Daoy (cell line): Measurements from ENCODE around the gene SHMT1. TPM values are rescaled to one million over a fixed set of nuclear protein-coding genes. Genes with fewer than 3 reads are reported as not detected.
"Not testable (repeated sequence)": the region's sequence is repeated elsewhere in the genome, so short reads cannot be mapped to it uniquely, and the experiment has no call there.

Source experiments
- DNase-seq: peaks from one replicate; pipeline ENCODE4 v3.0.0-alpha.2; 2015; ENCODE audit warnings: low read depth
- total RNA-seq: library from RNA; depleted of rRNA; stranded (reverse); fragments of >200 nt; shearing (Covaris generic); gene quantifications from 2 replicates; pipeline ENCODE4 v1.2.3, GENCODE V29; 2014; rRNA removed

SHMT1 gene
- total RNA-seq, result 33.7 and 34.3 TPM in 2 replicates

DNA sequence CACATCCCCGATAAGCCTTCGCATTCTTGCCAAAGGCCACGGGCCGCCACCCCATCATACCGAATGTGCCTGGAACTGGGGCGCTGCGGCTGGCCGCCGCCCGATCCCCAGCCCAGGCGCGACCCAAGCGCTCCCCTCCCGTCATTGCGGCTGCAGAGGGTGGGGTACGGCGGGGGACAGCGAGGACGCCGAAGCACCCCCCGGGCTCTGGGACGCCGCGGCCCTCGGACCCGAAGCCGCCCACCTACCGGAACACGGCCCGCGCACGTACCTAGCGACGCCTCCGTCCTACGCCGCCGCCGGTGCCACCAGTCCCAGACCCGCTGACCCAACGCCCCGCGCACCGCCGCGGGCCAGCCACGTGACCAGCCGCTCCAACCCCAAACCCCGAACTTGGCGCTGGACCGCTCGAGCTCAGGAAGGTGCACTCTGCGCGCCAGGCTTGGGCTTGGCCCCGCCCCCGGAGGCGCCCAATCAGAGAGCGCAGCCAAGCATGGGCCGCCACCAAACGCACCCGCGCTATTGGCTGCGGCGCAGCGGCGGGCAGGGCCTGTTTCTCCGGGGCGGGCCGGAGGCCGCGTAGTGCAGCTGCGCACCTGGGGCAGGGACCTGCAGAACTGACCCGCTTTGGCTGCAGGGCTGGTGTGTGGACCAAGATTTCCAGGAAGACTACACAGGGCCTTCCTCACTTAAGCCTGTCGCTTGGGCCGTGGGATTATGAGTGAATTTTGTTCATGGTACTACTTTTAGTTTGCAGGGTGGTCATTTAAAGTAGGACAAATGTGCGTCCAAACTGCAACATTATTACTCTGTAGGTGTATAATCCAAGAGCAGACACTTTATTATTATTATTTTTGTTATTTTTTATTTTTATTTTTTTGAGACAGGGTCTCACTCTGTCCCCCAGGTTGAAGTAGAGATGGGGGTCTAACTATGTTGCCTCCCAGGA is at the start of gene SHMT1:
SHMT1 (minus strand) TSS at position 450 of the 949 bp plus-strand sequence. CDS start 7,569 bp downstream, outside the sequence.
- peak; percentile 98 for DNase-seq

DNA sequence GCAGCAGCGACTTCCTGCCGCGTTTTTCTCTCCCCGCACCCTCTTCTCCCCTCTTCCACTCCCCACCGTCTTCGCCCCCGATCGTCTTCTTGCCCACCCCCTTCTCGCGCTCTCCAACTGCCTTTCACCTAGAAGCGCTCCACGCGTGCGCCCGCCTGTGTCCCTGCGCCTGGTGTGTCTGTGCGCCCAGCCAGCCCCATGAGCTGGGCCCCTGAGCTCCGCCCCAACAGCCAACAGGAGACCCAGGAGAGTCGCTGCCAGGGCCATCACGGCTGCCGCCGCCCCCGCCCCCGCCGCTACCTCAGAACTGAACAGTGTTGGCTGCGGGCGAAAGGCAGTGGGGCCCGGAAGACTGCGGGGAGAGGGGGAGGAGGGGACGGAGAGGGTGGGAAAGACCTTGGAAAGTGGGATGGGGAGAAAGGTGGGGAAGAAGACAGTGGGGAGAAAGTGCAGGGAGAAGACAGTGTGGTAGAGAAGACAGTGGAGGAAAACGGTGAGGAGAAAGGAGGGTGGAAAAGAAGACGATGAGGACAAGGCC is 48.7 kb upstream of the SHMT1 start:
- DNase-seq, result not testable (repeated sequence)

DNA sequence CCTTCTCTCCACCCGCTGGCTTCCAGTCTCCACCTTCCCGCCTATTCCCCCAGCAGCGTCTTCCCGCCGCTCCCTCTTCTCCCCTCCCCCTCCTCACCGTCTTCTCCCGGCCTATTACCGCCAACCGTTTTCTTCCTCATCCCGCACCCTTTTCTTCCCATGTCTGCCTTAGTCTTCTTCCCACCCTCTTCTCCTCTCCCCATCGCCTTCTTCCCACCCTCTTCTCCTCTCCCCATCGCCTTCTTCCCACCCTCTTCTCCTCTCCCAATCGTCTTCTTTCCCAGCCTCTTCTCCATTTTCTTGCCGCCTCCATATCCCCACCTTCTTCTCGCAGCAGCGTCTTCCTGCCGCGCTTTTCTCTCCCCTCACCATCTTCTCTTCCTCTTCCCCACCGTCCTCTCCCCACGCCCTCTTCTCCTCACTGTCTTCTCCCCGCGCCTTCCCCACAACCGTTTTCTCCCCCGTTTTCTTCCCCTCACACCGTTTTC is 48.1 kb upstream of the SHMT1 start:
- DNase-seq, result peak; percentile 42

DNA sequence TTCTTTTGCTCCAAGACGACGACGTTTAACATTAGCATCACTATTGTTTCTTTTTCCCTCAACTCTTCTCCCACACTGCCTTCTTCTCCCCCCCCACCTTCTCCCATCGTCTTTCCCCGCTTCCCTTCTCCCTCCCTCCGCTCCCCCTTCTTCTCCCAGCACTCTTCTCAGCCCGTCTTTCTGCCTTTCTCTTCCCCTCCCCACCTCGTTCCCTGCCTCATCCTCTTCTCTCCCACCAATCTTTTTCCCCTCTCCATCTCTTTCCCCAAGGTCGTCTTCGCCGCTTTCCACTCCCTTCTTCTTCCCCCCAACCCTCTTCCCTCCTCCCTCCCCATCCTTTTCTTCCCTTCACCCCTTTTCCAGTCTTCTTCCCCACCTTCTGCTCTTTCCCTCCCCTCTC is 47.4 kb upstream of the SHMT1 start:
- DNase-seq, result peak; percentile 20

DNA sequence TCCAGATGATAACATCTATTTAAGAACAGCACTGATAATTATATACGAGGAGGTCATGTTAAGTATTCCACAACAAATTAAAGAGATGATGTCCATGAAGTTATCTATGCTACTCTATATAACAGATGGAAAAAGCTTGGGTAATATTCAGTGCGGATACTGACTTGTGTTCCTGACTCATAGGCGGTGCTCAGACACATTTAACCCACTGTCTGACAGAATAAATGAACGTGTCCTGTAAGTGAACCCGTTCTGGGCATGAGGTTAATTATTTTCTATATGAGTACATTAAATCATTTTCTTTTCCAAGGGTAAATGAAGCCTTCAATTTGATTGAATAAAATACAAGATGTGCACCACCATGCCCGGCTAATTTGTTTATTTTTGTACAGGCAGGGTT is 46.0 kb upstream of the SHMT1 start:
- DNase-seq, result peak; percentile 26

DNA sequence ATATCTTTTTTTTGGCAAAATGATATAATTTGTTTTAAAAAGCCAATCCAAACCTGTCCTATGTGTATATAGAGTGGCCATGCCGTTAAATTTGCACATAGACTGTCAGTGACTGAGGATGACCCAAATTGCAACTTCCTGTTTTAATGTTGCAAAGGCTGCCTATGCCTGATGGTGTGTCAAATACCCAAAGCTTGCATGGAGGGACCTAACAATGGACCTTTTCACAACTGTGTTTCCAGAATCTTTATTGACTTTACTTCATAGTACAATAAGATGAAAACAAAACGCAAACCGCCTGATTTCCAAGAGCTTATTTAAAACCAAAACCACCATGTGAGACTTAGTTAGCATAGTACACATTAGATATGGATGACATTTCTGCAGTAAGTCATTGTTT is 45.6 kb upstream of the SHMT1 start:
- DNase-seq, result not testable (repeated sequence)

DNA sequence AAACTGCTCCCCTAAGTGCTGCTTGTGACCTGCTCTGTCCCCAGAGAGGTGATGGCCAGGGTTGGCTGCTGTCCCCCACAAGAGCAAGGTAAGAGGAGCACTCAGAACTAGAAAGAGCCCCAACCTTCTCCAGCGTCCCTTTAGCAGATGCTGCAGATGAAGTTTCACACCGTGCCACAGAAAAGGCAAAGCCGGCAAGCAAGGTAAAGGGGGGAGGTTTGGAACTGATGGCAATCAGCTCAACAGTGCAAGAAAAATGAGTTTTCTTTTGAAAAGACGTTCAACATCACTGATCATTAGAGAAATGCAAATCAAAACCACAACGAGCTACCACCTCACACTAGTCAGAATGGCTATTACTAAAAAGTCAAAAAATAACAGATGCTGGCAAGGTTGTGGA is 40.3 kb upstream of the SHMT1 start:
- not testable (repeated sequence) for DNase-seq

DNA sequence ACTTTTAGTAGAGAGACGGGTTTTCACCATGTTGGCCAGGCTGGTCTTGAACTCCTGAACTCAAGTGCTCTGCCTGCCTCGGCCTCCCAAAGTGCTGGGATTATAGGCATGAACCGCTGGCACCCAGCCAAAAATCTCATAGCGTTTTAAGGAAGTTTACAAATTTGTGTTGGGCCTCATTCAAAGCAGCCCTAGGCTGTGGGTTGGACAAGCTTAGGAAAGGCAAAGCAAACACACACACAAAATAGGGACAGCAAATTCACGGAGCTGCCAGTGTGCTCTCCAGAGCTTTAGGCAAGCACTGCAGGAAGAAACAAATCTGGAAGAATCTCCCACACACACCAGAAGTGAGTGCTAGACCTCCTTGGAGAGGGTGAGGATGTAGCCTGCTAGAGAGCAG is 39.8 kb upstream of the SHMT1 start:
- DNase-seq, result not testable (repeated sequence)

DNA sequence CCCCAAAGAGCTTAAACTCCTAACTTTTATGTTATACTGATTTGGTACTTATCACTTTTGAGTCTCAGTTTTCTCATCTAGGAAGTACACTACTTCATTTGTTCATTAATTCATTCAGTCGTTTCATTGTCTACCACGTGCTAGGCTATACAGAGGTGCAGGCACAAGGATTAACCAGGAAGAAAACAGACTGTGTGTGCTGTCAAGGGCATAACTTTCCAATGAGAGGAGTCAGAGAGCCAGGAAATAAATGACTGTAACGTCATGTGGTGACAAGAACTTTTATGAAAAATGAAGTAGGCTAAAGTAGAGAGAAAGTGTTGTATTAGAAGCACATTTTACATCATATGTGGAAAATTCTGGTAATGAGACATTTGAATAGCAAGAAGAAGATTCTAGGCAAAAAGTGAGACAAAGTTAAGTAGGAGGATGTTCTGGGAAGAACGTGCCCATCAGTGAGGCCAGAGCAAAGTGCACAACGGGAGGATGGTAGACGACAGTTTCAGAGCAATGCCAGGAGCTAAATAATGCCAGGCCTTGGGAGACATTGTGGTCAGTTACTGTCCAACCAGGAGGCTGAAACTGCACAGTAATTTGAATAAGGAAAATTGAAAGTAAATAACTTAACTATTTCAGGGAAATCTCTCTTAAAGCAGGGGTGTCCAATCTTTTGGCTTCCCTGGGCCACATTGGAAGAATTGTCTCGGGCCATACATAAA is 38.7 kb upstream of the SHMT1 start:
- not testable (repeated sequence) for DNase-seq

DNA sequence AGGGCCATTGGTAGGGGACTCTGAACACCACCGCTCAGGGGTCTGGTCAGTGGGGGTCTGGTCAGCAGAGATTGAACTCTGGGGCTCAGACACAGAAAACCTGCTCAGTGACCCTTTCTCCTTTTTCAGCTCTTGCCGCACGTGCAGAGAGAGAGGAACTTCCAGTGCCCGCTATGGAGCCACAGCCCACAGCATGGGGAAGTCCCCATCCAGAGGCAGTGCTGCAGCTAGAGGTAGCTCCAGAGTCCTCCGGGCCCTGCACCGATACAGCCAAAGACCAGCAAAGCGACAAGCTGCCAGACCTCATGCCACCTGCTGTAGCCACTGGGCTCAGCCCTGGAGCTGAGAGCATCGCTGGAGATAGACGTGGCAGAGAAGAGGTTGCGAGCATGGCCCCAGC is 25.4 kb upstream of the SHMT1 start:
- not testable (repeated sequence) for DNase-seq

DNA sequence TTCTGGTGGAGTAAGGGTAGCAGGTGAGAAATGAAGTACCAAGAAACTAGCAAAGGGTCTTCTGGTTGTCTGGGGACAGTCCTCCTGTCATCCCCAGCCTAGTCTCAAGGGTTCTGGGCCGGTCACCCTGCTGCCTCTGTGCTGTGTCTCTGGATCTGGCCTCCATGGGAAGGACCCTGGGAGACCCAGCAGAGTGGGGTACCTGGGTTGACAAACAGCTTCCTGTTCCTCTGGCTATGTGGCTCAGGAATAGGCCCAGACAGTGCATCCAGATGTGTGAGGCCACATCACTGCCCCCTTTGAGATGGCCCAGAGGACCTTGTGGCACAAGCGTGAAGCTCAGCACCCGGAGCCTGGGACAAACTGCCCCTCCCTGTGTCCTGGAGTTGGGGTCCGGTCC is 24.9 kb upstream of the SHMT1 start:
- not testable (repeated sequence) for DNase-seq

DNA sequence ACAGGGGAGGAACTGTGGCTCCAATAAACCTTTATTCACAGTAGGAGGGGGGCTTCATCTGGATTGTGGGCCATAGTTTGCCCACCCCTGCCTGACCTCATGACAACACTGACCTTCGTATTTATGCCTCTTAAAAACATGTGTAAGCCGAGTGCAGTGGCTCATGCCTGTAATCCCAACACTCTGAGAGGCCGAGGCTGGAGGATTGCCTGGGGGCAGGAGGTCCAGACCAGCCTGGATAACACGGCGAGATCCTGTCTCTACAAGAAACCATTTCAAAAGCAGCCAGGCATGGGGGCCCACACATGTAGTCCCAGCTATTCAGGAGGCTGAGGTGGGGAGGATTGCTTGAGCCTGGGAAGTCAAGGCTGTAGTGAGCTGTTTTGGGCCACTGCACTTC is 24.2 kb upstream of the SHMT1 start:
- DNase-seq, result not testable (repeated sequence)

DNA sequence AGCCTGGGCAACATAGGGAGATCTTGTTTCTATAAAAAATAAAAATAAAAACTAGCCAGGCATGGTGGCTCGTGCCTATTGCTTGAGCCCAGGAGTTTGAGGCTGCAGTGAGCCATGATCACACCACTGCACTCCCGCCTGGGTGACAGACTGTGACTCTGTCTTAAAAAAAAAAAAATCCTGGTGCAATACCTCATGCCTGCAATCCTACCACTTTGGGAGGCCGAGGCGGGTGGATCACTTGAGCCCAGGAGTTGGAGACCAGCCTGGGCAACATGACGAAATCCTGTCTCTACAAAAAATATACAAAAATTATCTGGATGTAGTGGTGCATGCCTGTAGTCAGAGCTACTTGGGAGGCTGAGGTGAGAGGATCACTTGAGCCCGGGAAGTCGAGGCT is 20.9 kb upstream of the SHMT1 start:
- not testable (repeated sequence) for DNase-seq

DNA sequence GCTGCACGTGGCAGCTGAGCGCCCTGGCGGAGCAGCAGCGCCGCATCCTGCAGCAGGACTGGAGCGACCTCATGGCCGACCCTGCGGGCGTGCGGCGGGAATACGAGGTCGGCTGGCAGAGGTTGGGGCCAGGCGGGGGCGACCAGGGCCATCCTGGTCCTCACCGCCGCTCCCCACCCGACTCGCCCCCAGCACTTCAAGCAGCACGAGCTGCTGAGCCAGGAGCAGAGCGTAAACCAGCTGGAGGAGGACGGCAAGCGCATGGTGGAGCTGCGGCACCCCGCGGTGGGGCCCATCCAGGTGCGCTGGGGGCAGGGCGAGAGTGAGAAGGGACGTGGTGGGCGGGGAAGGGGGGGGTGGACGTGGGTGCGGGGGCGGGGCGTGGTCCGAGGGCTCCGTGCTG is 19.7 kb upstream of the SHMT1 start:
- peak; percentile 32 for DNase-seq

DNA sequence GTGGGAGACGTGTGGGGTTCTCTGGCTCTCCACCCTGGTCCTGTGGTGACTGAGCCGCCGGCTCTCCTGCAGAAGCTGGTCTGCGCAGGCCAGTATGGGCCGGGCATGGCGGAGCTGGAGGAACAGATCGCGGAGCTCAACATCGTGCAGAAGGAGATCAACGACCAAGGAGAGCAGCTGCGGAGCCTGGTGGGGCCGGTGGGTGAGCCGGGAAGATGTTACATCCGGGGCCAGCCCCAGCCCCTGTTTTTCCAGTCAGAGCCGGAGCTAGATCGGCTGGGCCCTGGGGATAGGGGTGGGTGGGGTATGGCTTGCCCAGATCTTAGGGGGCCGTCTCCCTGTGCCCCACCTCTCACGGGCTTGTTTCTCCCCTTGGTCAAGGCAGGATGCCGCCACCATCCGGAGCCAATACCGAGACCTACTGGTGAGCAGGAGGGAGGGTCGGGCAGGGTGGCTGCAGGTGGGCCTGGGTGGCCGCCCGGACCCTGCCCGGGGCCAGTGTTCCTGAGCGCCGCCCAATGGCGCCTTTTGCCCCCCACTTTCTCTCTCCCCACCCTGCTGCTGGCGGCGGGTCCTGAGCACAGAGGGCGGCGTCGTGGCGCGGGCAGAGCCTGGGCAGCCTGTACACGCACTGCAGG is 19.2 kb upstream of the SHMT1 start:
- DNase-seq, result no peak

DNA sequence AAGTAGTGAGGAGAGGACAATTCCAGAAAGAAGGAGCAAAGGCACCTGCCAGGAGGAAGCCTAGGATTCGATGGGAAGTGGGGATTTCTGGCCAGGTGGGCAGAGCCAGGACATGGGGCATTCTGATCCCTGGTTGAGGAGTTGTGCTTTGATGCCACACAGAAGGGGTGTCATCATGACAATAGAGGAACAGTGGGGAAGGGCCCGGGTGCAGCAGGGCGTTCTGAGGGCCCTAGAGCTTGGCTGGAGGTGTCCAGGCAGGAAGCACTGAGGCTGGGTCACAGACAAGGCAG is 18.5 kb upstream of the SHMT1 start:
- DNase-seq, result no peak

DNA sequence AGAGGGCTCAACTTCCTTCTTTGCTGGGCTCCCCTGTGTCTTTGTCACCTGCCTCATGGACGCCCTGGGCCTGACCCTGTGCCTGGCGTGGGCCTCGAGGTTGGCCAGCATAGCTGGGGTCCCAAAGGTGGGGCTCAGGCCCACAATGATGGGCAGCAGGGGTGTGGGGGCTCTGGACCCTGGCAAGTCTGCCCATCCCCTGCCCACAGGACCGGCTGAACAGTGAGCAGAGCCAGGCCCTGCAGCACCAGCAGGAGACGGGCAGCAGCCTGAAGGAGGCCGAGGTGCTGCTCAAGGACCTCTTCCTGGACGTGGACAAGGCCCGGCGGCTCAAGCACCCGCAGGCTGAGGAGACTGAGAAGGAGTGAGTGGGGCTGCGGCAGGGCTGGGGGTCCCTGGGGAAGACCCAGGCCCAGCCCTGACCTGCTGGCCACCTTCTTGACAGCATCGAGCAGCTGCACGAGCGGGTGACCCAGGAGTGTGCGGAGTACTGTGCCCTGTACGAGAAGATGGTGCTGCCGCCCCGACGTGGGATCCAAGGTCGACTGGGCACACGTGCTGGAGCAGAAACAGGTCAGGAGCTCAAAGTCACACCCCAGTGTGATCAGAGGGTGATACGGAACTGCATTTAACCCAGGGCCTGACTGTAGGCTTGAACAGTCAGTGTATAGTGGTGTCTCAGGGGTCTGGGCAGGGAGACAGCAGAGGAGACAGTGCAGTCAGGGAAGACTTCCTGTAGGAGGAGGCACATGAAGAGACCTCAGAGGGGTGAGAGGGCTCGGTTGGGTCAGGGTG is 18.0 kb upstream of the SHMT1 start:
- no peak for DNase-seq

DNA sequence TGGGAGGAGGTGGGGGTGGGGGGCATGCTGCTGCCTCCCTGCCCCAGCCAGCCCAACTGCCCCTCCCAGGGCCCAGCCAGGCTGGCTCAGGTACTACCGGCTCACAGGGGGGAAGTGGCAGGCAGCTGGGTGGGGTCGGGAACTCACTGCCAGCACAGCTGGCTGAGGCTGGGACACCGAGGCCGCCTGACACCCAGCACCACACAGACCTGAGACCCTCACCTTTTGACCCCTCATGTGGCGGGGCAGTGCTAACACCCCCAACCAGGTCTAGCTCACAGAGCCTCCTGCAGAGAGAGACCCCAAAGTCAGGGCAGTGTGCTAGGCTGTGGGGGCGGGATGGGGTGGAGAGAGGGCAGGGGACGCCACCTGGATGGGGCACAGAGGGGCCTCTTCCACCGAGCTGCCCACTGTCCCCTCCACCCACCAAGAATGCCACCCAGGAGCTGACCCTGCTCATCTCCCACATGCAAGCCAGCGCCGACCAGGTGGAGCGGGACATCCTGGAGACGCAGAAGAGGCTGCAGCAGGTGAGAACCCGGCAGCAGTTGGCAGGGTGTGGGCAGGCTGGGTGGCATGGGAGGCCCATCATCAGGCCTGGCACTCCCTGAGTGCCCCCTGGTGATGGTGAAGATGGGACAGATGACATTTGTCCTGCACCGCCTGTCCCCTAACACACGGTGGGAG is 17.3 kb upstream of the SHMT1 start:
- no peak for DNase-seq

DNA sequence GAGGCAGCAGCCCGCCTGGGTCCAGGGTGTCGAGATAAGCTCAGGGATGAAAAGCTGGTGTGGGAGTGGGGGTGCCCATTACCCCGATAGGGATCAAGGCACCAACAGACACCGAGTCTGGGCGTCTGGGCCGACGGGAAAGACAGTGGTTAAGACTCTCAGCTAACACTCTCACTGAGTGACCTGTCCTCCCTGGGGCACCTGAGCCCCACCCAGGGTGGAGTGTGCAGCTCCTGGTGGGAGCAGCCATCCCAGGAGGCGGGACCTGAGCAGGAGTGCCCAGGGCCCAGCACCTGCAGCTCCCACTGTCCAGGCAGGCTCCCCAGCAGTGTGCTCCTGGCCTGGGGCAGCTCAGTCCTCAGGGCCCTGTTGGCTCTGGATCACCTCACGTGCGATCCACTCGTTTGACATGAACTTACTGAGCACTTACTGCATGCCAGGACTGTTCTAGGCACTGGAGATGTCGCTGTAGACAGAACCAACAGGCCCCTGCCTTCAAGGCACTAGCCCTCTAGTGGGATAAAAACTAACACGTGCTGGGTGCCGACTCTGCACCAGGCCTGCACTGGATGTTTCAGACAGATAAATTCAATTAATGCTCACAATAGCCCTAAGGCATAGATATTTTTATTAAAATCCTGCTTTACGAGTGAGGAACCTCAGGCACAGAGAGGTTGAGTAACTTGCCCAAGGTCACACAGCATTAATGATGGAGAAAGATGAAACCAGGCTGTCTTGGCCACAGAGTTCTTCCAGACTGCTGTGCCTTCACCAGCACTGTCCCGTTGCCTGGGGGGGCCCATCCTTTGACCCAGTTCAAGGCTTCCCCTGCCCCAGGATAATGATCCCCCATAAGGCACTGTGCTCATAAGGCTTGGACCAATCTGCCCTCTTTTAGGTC is 16.1 kb upstream of the SHMT1 start:
- DNase-seq, result no peak

DNA sequence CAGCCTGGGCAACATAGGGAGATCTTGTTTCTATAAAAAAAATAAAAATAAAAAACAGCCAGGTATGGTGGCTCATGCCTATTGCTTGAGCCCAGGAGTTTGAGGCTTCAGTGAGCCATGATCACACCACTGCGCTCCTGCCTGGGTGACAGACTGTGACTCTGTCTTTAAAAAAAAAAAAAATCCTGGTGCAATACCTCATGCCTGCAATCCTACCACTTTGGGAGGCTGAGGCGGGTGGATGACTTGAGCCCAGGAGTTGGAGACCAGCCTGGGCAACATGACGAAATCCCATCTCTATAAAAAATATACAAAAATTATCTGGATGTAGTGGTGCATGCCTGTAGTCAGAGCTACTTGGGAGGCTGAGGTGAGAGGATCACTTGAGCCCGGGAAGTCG is 15.3 kb upstream of the SHMT1 start:
- not testable (repeated sequence) for DNase-seq
